Body of pancreas (tissue), 4 donors: ENCODE measurements around the gene ZNF831.

Experiments
- POLR2A ChIP-seq, 3 donors: fragments of 450-650 bp; IDR thresholded peaks; one replicate each; pipeline ENCODE4 v1.6.1; 2016; ENCODE audit warnings: antibody characterized with exemption in 3 of 3, mild to moderate bottlenecking in 2 of 3
- TF ChIP-seq, protein P1 (sequence below), 7 experiments: fragments of 450-650 bp in 4 of 7; fragments of 200-600 bp in 3 of 7; sonication (generic) in 3 of 7; IDR thresholded peaks; one replicate each; pipeline ENCODE4 v1.5.1; 2016 to 2019; ENCODE audit warnings: antibody characterized with exemption in 7 of 7

- TF ChIP-seq, protein P1, sequence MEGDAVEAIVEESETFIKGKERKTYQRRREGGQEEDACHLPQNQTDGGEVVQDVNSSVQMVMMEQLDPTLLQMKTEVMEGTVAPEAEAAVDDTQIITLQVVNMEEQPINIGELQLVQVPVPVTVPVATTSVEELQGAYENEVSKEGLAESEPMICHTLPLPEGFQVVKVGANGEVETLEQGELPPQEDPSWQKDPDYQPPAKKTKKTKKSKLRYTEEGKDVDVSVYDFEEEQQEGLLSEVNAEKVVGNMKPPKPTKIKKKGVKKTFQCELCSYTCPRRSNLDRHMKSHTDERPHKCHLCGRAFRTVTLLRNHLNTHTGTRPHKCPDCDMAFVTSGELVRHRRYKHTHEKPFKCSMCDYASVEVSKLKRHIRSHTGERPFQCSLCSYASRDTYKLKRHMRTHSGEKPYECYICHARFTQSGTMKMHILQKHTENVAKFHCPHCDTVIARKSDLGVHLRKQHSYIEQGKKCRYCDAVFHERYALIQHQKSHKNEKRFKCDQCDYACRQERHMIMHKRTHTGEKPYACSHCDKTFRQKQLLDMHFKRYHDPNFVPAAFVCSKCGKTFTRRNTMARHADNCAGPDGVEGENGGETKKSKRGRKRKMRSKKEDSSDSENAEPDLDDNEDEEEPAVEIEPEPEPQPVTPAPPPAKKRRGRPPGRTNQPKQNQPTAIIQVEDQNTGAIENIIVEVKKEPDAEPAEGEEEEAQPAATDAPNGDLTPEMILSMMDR (IDR thresholded peaks at IDR 0.05): no peak
- no peak for TF ChIP-seq POLR2A (IDR thresholded peaks at IDR 0.05)
Measured at GRCh38 chr20:59210186-59210585, 46.6 kb downstream of the ZNF831 start.
